Muscle of leg (tissue), 11 donors: ENCODE results near the gene PUS10. TPM values are rescaled to one million over a fixed set of nuclear protein-coding genes. Genes with fewer than 3 reads are reported as not detected.
"Not testable (repeated sequence)": the region's sequence is repeated elsewhere in the genome, so short reads cannot be mapped to it uniquely, and the experiment has no call there.

Experiments used
- DNase-seq: peaks from one replicate; pipeline ENCODE4 v3.0.0; 2013
- H3K27ac ChIP-seq: one replicate; pipeline ENCODE4 v1.5.1; 2013; ENCODE audit warnings: mild to moderate bottlenecking, low read length, control low read depth
- H3K27me3 ChIP-seq: one replicate; pipeline ENCODE4 v1.6.1; 2013; ENCODE audit warnings: low read length; ENCODE audit not compliant: control insufficient read depth, insufficient read depth
- H3K36me3 ChIP-seq: one replicate; pipeline ENCODE4 v1.6.1; 2013; ENCODE audit warnings: low read length; ENCODE audit not compliant: control insufficient read depth, insufficient read depth
- H3K4me1 ChIP-seq: one replicate; pipeline ENCODE4 v1.6.1; 2013; ENCODE audit warnings: low read length; ENCODE audit not compliant: control insufficient read depth, insufficient read depth
- H3K4me3 ChIP-seq: one replicate; pipeline ENCODE4 v1.5.1; 2013; ENCODE audit warnings: low read length, control low read depth
- H3K9me3 ChIP-seq: replicated peaks from 2 replicates; pipeline ENCODE4 v1.6.1; 2013; ENCODE audit warnings: low read depth, low read length; ENCODE audit not compliant: control insufficient read depth
- WGBS: methylation state at CpG from one replicate; pipeline ENCODE4 v1.1.5; 2013; ENCODE audit warnings: missing lambda C conversion rate; ENCODE audit not compliant: insufficient coverage; 5-methylcytosine and 5-hydroxymethylcytosine counted together
- polyA plus RNA-seq, 8 donors: library from polyadenylated mRNA; unstranded; fragments of 120-200 nt; gene quantifications; one replicate each; pipeline versions ENCODE4 v1.2.1 to v1.2.3, GENCODE V29; 2013; ENCODE audit warnings: inconsistent platforms in 1 of 8, low replicate concordance in 1 of 8; ENCODE audit not compliant: insufficient read length in 8 of 8, insufficient read depth in 1 of 8
- total RNA-seq: library from RNA; stranded (reverse); fragments of 120-200 nt; gene quantifications from one replicate; pipeline ENCODE4 v1.2.4, GENCODE V29; 2013

PUS10 gene
- total and polyA plus RNA-seq, 9 donors = 3.6 to 6.4 (median 4.3) TPM

DNA sequence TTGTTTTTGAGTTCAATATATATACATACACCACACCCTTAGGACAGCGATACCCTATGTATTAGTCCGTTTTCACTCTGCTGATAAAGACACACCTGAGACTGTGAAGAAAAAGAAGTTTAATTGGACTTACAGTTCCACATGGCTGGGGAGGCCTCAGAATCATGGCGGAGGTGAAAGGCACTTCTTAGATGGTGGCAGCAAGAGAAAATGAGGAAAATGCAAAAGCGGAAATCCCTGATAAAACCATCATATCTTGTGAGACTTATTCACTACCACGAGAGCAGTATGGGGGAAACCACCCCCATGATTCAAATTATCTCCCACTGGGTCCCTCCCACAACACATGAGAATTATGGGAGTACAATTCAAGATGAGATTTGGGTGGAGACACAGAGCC, 112.2 kb downstream of the PUS10 start:
- not testable (repeated sequence) for H3K27me3 ChIP-seq, H3K9me3 ChIP-seq, H3K4me1 ChIP-seq, H3K27ac ChIP-seq, DNase-seq, H3K4me3 ChIP-seq
- 86% methylated on average over 1 of the region's 5 CpGs for WGBS
- H3K36me3 ChIP-seq = peaks cover 12% of the 10 kb centered on the region

DNA sequence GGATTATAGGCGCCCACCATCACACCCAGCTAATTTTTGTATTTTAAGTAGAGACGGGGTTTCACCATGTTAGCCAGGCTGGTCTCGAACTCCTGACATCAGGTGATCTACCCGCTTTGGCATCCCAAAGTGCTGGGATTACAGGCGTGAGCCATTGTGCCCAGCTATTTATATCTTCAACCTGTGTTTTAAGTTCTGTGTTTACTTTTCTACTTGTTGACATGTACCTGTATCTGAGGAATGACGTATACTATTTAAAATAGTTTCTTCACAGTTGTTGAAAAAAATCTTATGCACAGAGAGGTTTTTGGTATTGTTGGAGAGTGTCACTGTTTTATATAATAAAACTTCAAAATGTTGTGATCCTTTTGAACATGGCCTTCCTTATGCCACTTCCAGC, 116.8 kb downstream of the PUS10 start:
- H3K4me3 ChIP-seq, H3K4me1 ChIP-seq, H3K9me3 ChIP-seq, DNase-seq, H3K27ac ChIP-seq, H3K27me3 ChIP-seq: not testable (repeated sequence)
- H3K36me3 ChIP-seq = peaks cover 28% of the 10 kb centered on the region
- WGBS = no CpG with 5 or more reads among the region's 6 CpGs

DNA sequence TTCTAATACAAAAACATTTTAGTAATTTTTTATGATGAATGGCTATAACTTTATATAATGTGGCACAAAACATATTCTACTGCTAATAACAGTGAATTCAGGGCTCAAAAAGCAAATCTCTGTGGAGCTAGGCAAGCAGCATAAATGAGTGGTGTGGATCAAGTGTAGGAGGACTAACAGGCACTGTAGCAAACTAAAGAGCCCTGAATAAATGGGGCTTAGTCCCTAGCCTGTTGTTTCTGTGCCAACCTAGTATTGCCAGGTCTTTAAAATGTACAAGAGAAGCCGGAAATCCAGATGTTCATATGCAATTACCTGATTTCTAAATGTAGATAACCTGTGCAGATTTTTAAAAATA, 118.2 kb downstream of the PUS10 start:
- Histone ChIP-seq H3K4me3 (no peak overlapping the region), H3K27ac (no peak overlapping the region), H3K4me1 (no peaks in the 10 kb centered on the region), H3K27me3 (no peaks in the 10 kb centered on the region), H3K9me3 (no peaks in the 10 kb centered on the region), H3K36me3 (peaks cover 32% of the 10 kb centered on the region)
- DNase-seq = no peak
- no CpG with 5 or more reads among the region's 1 CpG for WGBS

DNA sequence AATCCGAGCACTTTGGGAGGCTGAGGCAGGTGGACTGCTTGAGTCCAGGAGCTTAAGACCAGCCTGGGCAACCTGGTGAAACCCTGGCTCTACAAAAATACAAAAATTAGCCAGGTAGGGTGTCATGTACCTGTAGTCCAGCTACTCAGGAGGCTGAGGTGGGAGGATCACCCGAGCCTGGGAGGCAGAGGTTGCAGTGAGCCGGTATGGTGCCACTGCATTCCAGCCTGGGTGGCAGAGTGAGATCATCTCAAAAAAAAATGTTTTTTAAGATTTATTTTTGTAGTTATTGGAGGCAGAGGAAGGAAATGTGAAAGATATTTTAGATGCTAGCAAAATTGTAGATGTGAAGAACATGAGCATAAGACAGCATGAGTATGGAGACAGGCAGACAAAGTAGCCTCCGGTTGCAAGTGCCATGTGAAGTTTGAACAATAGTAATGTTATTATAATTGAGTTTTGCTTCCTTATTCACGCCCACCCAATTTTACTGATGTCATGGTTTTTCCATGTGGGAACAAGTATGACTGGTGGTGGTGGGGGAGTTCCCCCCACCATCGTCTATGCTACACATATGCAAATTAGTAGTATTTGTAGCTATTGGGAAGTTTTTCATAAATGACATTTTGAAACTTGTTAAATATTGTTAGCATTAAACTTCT, 118.7 kb downstream of the PUS10 start:
- Histone ChIP-seq H3K36me3 (peaks cover 28% of the 10 kb centered on the region), H3K9me3 (no peaks in the 10 kb centered on the region), H3K4me3 (no peak overlapping the region), H3K4me1 (no peaks in the 10 kb centered on the region), H3K27ac (no peak overlapping the region), H3K27me3 (no peaks in the 10 kb centered on the region)
- no peak for DNase-seq
- WGBS = 94% methylated on average over 3 of the region's 6 CpGs

DNA sequence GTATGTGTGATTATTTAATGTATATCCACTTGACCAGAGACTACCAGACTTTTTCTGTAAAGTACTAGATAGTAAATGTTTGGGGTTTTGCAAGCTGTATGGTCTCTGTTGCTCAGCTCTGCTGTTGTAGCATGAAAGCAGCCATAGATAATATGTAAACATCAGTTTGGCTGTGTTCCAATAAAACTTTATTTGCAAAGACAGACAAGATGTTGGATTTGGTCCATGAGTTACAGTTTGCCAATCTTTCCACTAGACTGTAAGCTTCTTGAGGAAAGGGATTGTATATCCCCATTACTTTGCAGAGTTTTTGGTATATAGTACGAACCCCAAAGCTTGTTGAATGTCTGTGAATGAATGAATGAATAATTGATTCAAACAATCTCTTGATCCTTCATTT, 119.5 kb downstream of the PUS10 start:
- Histone ChIP-seq H3K4me1 (no peaks in the 10 kb centered on the region), H3K27me3 (no peaks in the 10 kb centered on the region), H3K9me3 (no peaks in the 10 kb centered on the region), H3K36me3 (peaks cover 25% of the 10 kb centered on the region), H3K4me3 (no peak overlapping the region), H3K27ac (no peak overlapping the region)
- no peak for DNase-seq
- WGBS = no CpG with 5 or more reads among the region's 1 CpG

Other genes with a start within 250 kb of the PUS10 start
- 6.7 TPM for gene REL, start 136.7 kb downstream of the PUS10 start, total RNA-seq
- gene REL, start 136.7 kb downstream of the PUS10 start, polyA plus RNA-seq = 1 to 10 TPM; 2.4 to 5.2 (median 4.2) TPM
- gene PEX13, start 535 bp downstream of the PUS10 start, total RNA-seq = 24.6 TPM
- 10 to 100 TPM; 16.6 to 25.3 (median 20.6) TPM for gene PEX13, start 535 bp downstream of the PUS10 start, polyA plus RNA-seq
- 11.4 TPM for gene SANBR, start 47.6 kb upstream of the PUS10 start, total RNA-seq
- 10 to 100 TPM in 5 of 8 donors, 1 to 10 TPM in 3; 8.2 to 19.4 (median 10.6) TPM for gene SANBR, start 47.6 kb upstream of the PUS10 start, polyA plus RNA-seq
- 23.1 TPM for gene C2orf74, start 143.9 kb upstream of the PUS10 start, total RNA-seq
- gene C2orf74, start 143.9 kb upstream of the PUS10 start, polyA plus RNA-seq = 10 to 100 TPM; 16.4 to 30.8 (median 23.7) TPM